Measurements from ENCODE around the gene APOE. TPM values are rescaled to one million over a fixed set of nuclear protein-coding genes. Genes with fewer than 3 reads are reported as not detected.

The APOE gene
- total RNA-seq, 4 donors from 2014 or later, result 199 to 635 (median 313) TPM

DNA sequence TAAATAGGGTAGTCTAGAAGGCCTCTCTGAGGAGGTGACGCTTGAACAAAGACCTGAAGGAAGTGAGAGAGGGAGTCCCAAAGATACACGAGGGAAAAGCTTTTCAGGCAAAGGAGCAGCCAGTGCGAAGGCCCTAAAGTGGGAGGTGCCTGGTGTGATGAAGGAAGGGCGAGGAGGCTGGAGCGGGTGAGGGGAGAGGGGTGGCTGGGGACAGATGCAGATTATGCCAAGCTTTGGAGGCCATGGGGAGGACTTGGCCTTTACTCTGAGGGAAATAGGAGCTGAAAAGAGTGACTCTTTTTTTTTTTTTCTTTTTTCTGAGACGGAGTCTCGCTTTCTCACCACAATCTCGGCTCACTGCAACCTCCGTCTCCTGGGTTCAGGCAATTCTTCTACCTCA is 52.5 kb downstream of the APOE start:
- Histone ChIP-seq H3K9me3 (no peaks in the 10 kb centered on the region), H3K4me3 (replicated peaks in 1 of 3) (no peak overlapping the region), H3K27me3 (no peaks in the 10 kb centered on the region), H3K36me3 (peaks cover 0 to 3% of the 10 kb centered on the region in 2 donors), H3K4me1 (peaks cover 20 to 37% of the 10 kb centered on the region in 2 donors), H3K27ac (no peak overlapping the region)
- no peak for DNase-seq
- TF ChIP-seq, protein P1, sequence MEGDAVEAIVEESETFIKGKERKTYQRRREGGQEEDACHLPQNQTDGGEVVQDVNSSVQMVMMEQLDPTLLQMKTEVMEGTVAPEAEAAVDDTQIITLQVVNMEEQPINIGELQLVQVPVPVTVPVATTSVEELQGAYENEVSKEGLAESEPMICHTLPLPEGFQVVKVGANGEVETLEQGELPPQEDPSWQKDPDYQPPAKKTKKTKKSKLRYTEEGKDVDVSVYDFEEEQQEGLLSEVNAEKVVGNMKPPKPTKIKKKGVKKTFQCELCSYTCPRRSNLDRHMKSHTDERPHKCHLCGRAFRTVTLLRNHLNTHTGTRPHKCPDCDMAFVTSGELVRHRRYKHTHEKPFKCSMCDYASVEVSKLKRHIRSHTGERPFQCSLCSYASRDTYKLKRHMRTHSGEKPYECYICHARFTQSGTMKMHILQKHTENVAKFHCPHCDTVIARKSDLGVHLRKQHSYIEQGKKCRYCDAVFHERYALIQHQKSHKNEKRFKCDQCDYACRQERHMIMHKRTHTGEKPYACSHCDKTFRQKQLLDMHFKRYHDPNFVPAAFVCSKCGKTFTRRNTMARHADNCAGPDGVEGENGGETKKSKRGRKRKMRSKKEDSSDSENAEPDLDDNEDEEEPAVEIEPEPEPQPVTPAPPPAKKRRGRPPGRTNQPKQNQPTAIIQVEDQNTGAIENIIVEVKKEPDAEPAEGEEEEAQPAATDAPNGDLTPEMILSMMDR (IDR thresholded peaks at IDR 0.05), result no peak
- TF ChIP-seq POLR2A (IDR thresholded peaks at IDR 0.05), result no peak
- 85 to 86% methylated on average over 9 of the region's 9 CpGs for WGBS, 2 donors
- intact Hi-C loops (cut with DNase I), result loop anchor here (10.0 kb wide), 1 partner anchor 173 kb away; no protein-coding TSS in a partner anchor

Other genes with a start within 250 kb of the APOE start
- 1 to 10 TPM in 3 of 4 donors, under 1 TPM in 1; 0.78 to 5.5 (median 3.8) TPM for gene CEACAM19, start 234.3 kb upstream of the APOE start, total RNA-seq
- gene CEACAM16, start 206.6 kb upstream of the APOE start, total RNA-seq, result under 1 TPM in 1 of 4 donors, not detected in 3; 0.40 TPM
- gene BCL3, start 157.1 kb upstream of the APOE start, total RNA-seq, result 10 to 100 TPM; 12.4 to 56.2 (median 16.8) TPM
- gene CBLC, start 127.9 kb upstream of the APOE start, total RNA-seq, result 1 to 10 TPM; 2.0 to 5.6 (median 3.1) TPM
- 100 to 1,000 TPM; 156 to 391 (median 285) TPM for gene BCAM, start 96.7 kb upstream of the APOE start, total RNA-seq
- gene NECTIN2, start 59.5 kb upstream of the APOE start, total RNA-seq, result 100 to 1,000 TPM in 3 of 4 donors, 10 to 100 TPM in 1; 88.6 to 164 (median 117) TPM
- 10 to 100 TPM; 40.2 to 82.8 (median 58.3) TPM for gene TOMM40, start 14.5 kb upstream of the APOE start, total RNA-seq
- gene APOC1, start 8.8 kb downstream of the APOE start, total RNA-seq, result 100 to 1,000 TPM in 1 of 4 donors, 10 to 100 TPM in 2, 1 to 10 TPM in 1; 4.1 to 113 (median 45.6) TPM
- gene APOC4, start 36.4 kb downstream of the APOE start, total RNA-seq, result not detected
- 1 to 10 TPM in 2 of 4 donors, not detected in 2; 1.6 to 3.3 TPM for gene APOC2, start 40.3 kb downstream of the APOE start, total RNA-seq
- 100 to 1,000 TPM in 2 of 4 donors, 10 to 100 TPM in 2; 65.4 to 117 (median 104) TPM for gene CLPTM1, start 49.6 kb downstream of the APOE start, total RNA-seq
- 10 to 100 TPM in 2 of 4 donors, 1 to 10 TPM in 2; 6.7 to 11.3 (median 9.1) TPM for gene RELB, start 95.7 kb downstream of the APOE start, total RNA-seq
- gene CLASRP, start 133.2 kb downstream of the APOE start, total RNA-seq, result 10 to 100 TPM; 48.2 to 96.8 (median 95.0) TPM
- gene ZNF296, start 170.7 kb downstream of the APOE start, total RNA-seq, result 1 to 10 TPM in 1 of 4 donors, under 1 TPM in 2, not detected in 1; 0.34 to 2.1 (median 0.78) TPM
- gene GEMIN7, start 173.5 kb downstream of the APOE start, total RNA-seq, result 10 to 100 TPM; 10.6 to 22.7 (median 19.1) TPM
- gene PPP1R37, start 187.4 kb downstream of the APOE start, total RNA-seq, result 10 to 100 TPM; 34.9 to 59.7 (median 42.9) TPM

Measured in thyroid gland (tissue), 4 donors.